Tibial artery (tissue), 4 donors: ENCODE measurements around the gene COLEC11.

Experiments
- DNase-seq, 2 donors: peaks; one replicate each; pipeline ENCODE4 v3.0.0-alpha.2; 2019
- H3K27ac ChIP-seq, 2 donors: fragments of 200-600 bp; sonication (generic) in 1 of 2; 1 replicate in 1 of 2; 2 replicates in 1 of 2; pipeline ENCODE4 v1.5.1; 2018 to 2019; ENCODE audit warnings: mild to moderate bottlenecking in 1 of 2
- H3K27me3 ChIP-seq, 2 donors: fragments of 200-600 bp; sonication (generic) in 1 of 2; one replicate each; pipeline versions ENCODE4 v1.5.1 to v1.6.0; 2016 to 2019
- H3K36me3 ChIP-seq, 3 donors: fragments of 200-600 bp; sonication (generic) in 2 of 3; one replicate each; pipeline ENCODE4 v1.5.1; 2016 to 2019; ENCODE audit warnings: mild to moderate bottlenecking in 2 of 3
- H3K4me1 ChIP-seq, 4 donors: fragments of 200-600 bp; sonication (generic) in 2 of 4; 1 replicate in 3 of 4; 2 replicates in 1 of 4; pipeline ENCODE4 v1.5.1; 2016 to 2019
- H3K4me3 ChIP-seq, 2 donors: fragments of 200-600 bp; sonication (generic) in 1 of 2; 1 replicate in 1 of 2; 2 replicates in 1 of 2; pipeline ENCODE4 v1.5.1; 2018 to 2019; ENCODE audit warnings: mild to moderate bottlenecking in 2 of 2
- H3K9me3 ChIP-seq, 3 donors: fragments of 200-600 bp; sonication (generic) in 1 of 3; one replicate each; pipeline ENCODE4 v1.5.1; 2016 to 2019
- intact Hi-C: fragments of 100-400 bp; cut with DNase I; formaldehyde crosslinking; loops from one replicate; pipeline ENCODE4 v1.15.0; 2023; ENCODE audit warnings: low total_unique reads
- TF ChIP-seq, protein P1 (sequence below), 2 experiments: fragments of 200-600 bp in 1 of 2; fragments of 450-650 bp in 1 of 2; IDR thresholded peaks; one replicate each; pipeline ENCODE4 v1.5.1; 2017 to 2019; ENCODE audit warnings: antibody characterized with exemption in 2 of 2, mild to moderate bottlenecking in 1 of 2, moderate library complexity in 1 of 2

Gene COLEC11

GRCh38 chr2:3644246-3644525 is 49.3 kb downstream of the COLEC11 start:
- TF ChIP-seq, protein P1, sequence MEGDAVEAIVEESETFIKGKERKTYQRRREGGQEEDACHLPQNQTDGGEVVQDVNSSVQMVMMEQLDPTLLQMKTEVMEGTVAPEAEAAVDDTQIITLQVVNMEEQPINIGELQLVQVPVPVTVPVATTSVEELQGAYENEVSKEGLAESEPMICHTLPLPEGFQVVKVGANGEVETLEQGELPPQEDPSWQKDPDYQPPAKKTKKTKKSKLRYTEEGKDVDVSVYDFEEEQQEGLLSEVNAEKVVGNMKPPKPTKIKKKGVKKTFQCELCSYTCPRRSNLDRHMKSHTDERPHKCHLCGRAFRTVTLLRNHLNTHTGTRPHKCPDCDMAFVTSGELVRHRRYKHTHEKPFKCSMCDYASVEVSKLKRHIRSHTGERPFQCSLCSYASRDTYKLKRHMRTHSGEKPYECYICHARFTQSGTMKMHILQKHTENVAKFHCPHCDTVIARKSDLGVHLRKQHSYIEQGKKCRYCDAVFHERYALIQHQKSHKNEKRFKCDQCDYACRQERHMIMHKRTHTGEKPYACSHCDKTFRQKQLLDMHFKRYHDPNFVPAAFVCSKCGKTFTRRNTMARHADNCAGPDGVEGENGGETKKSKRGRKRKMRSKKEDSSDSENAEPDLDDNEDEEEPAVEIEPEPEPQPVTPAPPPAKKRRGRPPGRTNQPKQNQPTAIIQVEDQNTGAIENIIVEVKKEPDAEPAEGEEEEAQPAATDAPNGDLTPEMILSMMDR (IDR thresholded peaks at IDR 0.05): no peak
- Histone ChIP-seq H3K27me3 (no peaks in the 10 kb centered on the region), H3K9me3 (no peaks in the 10 kb centered on the region), H3K4me3 (no peak overlapping the region), H3K4me1 (no peaks in the 10 kb centered on the region), H3K27ac (no peak overlapping the region), H3K36me3 (no peaks in the 10 kb centered on the region)
- no peak for DNase-seq
- intact Hi-C loops: no loop called here

- Histone ChIP-seq H3K4me1 (no peaks in the 10 kb centered on the region), H3K4me3 (no peak overlapping the region), H3K36me3 (no peaks in the 10 kb centered on the region), H3K27me3 (no peaks in the 10 kb centered on the region), H3K9me3 (no peaks in the 10 kb centered on the region), H3K27ac (no peak overlapping the region)
- intact Hi-C loops: no loop called here
- TF ChIP-seq, protein P1 (IDR thresholded peaks at IDR 0.05): no peak
- peak in 1 of 2 donors; percentile 27 for DNase-seq
These were observed 50.1 kb downstream of the COLEC11 start for GRCh38 chr2:3644891-3645605.

DNA sequence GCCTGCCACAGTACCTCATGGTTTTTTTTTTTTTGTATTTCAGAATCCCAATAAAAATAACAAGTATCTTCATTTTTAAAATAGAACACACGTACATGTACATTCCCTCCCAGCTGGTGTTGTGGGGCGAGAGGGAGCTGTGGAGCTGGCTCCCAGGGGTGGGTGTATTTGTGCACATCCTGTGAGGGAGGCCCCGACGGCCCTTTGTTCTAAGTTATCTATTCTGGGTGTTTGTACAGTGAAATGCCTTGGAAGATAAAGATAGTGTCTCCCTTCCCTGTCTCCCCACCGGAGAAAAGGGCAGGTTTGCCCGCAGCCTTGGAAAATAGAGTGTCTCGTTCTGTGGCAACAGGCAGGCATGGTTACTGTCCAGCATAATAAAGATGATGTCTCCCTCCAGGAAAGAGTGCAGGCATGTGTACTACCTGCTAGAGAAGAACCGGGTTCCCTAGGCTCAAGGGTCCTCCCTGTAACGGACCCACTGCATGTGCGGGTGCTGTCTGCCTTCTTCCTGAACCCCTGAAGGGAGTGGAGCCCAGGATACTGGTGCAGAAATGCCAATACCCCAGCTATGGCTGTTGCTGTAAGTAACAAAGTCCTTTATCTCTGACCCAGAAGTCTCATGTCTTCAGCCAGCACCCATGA is 51.0 kb downstream of the COLEC11 start:
- peaks cover 0 to 4% (median 0%) of the 10 kb centered on the region in 4 donors for H3K4me1 ChIP-seq
- H3K4me3 ChIP-seq: no peak overlapping the region
- no peaks in the 10 kb centered on the region for H3K9me3 ChIP-seq
- intact Hi-C loops: no loop called here
- no peaks in the 10 kb centered on the region for H3K36me3 ChIP-seq
- peak in 1 of 2 donors; percentile 23 for DNase-seq
- no peaks in the 10 kb centered on the region for H3K27me3 ChIP-seq
- TF ChIP-seq, protein P1 (IDR thresholded peaks at IDR 0.05): no peak
- H3K27ac ChIP-seq: no peak overlapping the region

DNA sequence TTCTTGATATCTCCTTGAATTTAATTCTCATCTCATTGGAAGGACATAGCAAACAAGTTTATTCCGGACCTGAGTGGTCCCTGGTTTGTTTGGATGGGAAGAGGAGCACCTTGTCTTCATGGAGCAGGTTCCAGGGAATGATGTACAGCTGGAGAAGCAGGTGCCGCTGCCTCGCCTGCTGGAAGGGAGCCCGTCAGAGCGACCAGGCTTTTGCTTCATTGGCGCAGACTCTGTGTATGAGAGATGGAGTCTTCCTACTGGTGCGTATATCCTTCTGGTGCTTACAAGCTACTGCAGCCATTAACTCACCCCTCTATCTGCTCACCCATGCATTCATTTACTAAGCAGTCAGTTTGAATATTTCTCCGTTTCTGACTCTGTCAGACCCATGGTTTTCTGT is 51.5 kb downstream of the COLEC11 start:
- TF ChIP-seq, protein P1 (IDR thresholded peaks at IDR 0.05): no peak
- peaks cover 0 to 6% (median under 1%) of the 10 kb centered on the region in 4 donors for H3K4me1 ChIP-seq
- H3K9me3 ChIP-seq: no peaks in the 10 kb centered on the region
- H3K36me3 ChIP-seq: no peaks in the 10 kb centered on the region
- intact Hi-C loops: no loop called here
- no peak overlapping the region for H3K27ac ChIP-seq
- DNase-seq: no peak
- H3K27me3 ChIP-seq: no peaks in the 10 kb centered on the region
- no peak overlapping the region for H3K4me3 ChIP-seq

GRCh38 chr2:3647246-3647645 is 52.3 kb downstream of the COLEC11 start:
- no peak overlapping the region for H3K27ac ChIP-seq
- intact Hi-C loops: no loop called here

More at GRCh38 chr2:3647246-3647645, 52.3 kb downstream of the COLEC11 start:
- no peaks in the 10 kb centered on the region for H3K27me3 ChIP-seq
- no peaks in the 10 kb centered on the region for H3K36me3 ChIP-seq
- TF ChIP-seq, protein P1 (IDR thresholded peaks at IDR 0.05): no peak
- no peak for DNase-seq
- H3K4me3 ChIP-seq: no peak overlapping the region
- H3K9me3 ChIP-seq: no peaks in the 10 kb centered on the region
- H3K4me1 ChIP-seq: peaks cover 0 to 13% (median 5%) of the 10 kb centered on the region in 4 donors
